Activated CD4-positive, alpha-beta T cell treated with anti-CD3 and anti-CD28 coated beads, Interleukin-2, amount 10 ng/mL, durations not matched to agents 7 days and 5 days (primary cell): ENCODE data around the gene PRKAB1. TPM values are rescaled to one million over a fixed set of nuclear protein-coding genes. Genes with fewer than 3 reads are reported as not detected.
"Not testable (repeated sequence)": the region's sequence is repeated elsewhere in the genome, so short reads cannot be mapped to it uniquely, and the experiment has no call there.

ENCODE experiments used
- CTCF ChIA-PET: fragments of 350-600 bp; sonication (Branson Sonifier 250); formaldehyde crosslinking; loops from one replicate; lab custom pipeline; 2021; ENCODE audit warnings: antibody characterized with exemption; lab: Charles Lee
- POLR2A ChIA-PET: fragments of 350-600 bp; sonication (Branson Sonifier 250); formaldehyde crosslinking; loops from one replicate; lab custom pipeline; 2021; ENCODE audit warnings: antibody characterized with exemption; lab: Charles Lee
- DNase-seq: peaks from one replicate; pipeline ENCODE4 v3.0.0-alpha.2; 2020
- H3K27ac Mint-ChIP-seq: one replicate; pipeline ENCODE4 v1.8.0; 2021; ENCODE audit warnings: mild to moderate bottlenecking, moderate library complexity, mixed read lengths
- H3K27me3 Mint-ChIP-seq: one replicate; pipeline ENCODE4 v1.8.0; 2021; ENCODE audit warnings: mixed read lengths
- H3K36me3 Mint-ChIP-seq: one replicate; pipeline ENCODE4 v1.8.0; 2021; ENCODE audit warnings: low read depth, mixed read lengths
- H3K4me1 Mint-ChIP-seq: one replicate; pipeline ENCODE4 v1.8.0; 2021; ENCODE audit warnings: mixed read lengths
- H3K4me3 Mint-ChIP-seq: one replicate; pipeline ENCODE4 v1.8.0; 2021; ENCODE audit warnings: mild to moderate bottlenecking, moderate library complexity, mixed read lengths
- H3K9me3 Mint-ChIP-seq: one replicate; pipeline ENCODE4 v1.8.0; 2021; ENCODE audit warnings: mixed read lengths
- total RNA-seq, 2 experiments: library from RNA; stranded (reverse); gene quantifications; one replicate each; pipeline ENCODE4 v1.2.3, GENCODE V29; 2021

PRKAB1 gene
- total RNA-seq, 2 experiments from 2014 or later = 30.7 to 37.2 TPM

- POLR2A ChIA-PET = no interaction called here
- CTCF ChIA-PET = interaction anchor here (0.8 to 1.4 kb wide), 3 partner anchors 8 to 197 kb away, joined by 3 to 5 read pairs (median 3); no protein-coding TSS in a partner anchor
- Mint-ChIP-seq H3K4me3 (no peak overlapping the region), H3K27me3 (no peaks in the 10 kb centered on the region), H3K36me3 (peaks cover 37% of the 10 kb centered on the region), H3K27ac (no peak overlapping the region), H3K4me1 (no peaks in the 10 kb centered on the region), H3K9me3 (no peaks in the 10 kb centered on the region)
- DNase-seq = no peak
Measured at GRCh38 chr12:119689935-119690500, 22.1 kb downstream of the PRKAB1 start.

- peaks cover 33% of the 10 kb centered on the region for H3K36me3 Mint-ChIP-seq
- no peaks in the 10 kb centered on the region for H3K27me3 Mint-ChIP-seq
- ChIA-PET POLR2A (no interaction called here), CTCF (no interaction called here)
- no peaks in the 10 kb centered on the region for H3K4me1 Mint-ChIP-seq
- DNase-seq = no peak
- H3K27ac Mint-ChIP-seq = no peak overlapping the region
- H3K9me3 Mint-ChIP-seq = no peaks in the 10 kb centered on the region
- H3K4me3 Mint-ChIP-seq = no peak overlapping the region
Measured at GRCh38 chr12:119691202-119691810, 23.4 kb downstream of the PRKAB1 start.

GRCh38 chr12:119692410-119692809 is 24.5 kb downstream of the PRKAB1 start:
- ChIA-PET POLR2A (no interaction called here), CTCF (no interaction called here)
- no peak overlapping the region for H3K4me3 Mint-ChIP-seq
- H3K27ac Mint-ChIP-seq = no peak overlapping the region
- DNase-seq = no peak
- H3K27me3 Mint-ChIP-seq = no peaks in the 10 kb centered on the region
- H3K4me1 Mint-ChIP-seq = no peaks in the 10 kb centered on the region
- H3K9me3 Mint-ChIP-seq = no peaks in the 10 kb centered on the region
- peaks cover 31% of the 10 kb centered on the region for H3K36me3 Mint-ChIP-seq

- Mint-ChIP-seq H3K4me1 (no peaks in the 10 kb centered on the region), H3K27ac (no peak overlapping the region), H3K9me3 (no peaks in the 10 kb centered on the region), H3K36me3 (peaks cover 32% of the 10 kb centered on the region), H3K27me3 (no peaks in the 10 kb centered on the region), H3K4me3 (no peak overlapping the region)
- no peak for DNase-seq
- ChIA-PET CTCF (no interaction called here), POLR2A (no interaction called here)
Measured at GRCh38 chr12:119692997-119693396, 25.1 kb downstream of the PRKAB1 start.

- POLR2A ChIA-PET = no interaction called here
- DNase-seq = no peak
- Mint-ChIP-seq H3K9me3 (no peaks in the 10 kb centered on the region), H3K36me3 (peaks cover 33% of the 10 kb centered on the region), H3K4me3 (no peak overlapping the region), H3K4me1 (no peaks in the 10 kb centered on the region), H3K27ac (no peak overlapping the region), H3K27me3 (no peaks in the 10 kb centered on the region)
- CTCF ChIA-PET = interaction anchor here (0.6 kb wide), 1 partner anchor 132 kb away, joined by 3 read pairs; no protein-coding TSS in a partner anchor
Measured at GRCh38 chr12:119693511-119693910, 25.6 kb downstream of the PRKAB1 start.

GRCh38 chr12:119694111-119694510 is 26.2 kb downstream of the PRKAB1 start:
- H3K4me1 Mint-ChIP-seq = no peaks in the 10 kb centered on the region
- H3K9me3 Mint-ChIP-seq = no peaks in the 10 kb centered on the region
- no peak overlapping the region for H3K4me3 Mint-ChIP-seq
- CTCF ChIA-PET = interaction anchor here (0.6 to 1.1 kb wide), 2 partner anchors 10 to 131 kb away, joined by 3 read pairs; no protein-coding TSS in a partner anchor
- no peak for DNase-seq
- no peak overlapping the region for H3K27ac Mint-ChIP-seq
- POLR2A ChIA-PET = no interaction called here
- H3K27me3 Mint-ChIP-seq = no peaks in the 10 kb centered on the region
- H3K36me3 Mint-ChIP-seq = peaks cover 30% of the 10 kb centered on the region

- no peaks in the 10 kb centered on the region for H3K9me3 Mint-ChIP-seq
- no peaks in the 10 kb centered on the region for H3K4me1 Mint-ChIP-seq
- H3K4me3 Mint-ChIP-seq = no peak overlapping the region
- POLR2A ChIA-PET = no interaction called here
- DNase-seq = no peak
- CTCF ChIA-PET = interaction anchor here (1.1 kb wide), 1 partner anchor 11 kb away, joined by 3 read pairs; no protein-coding TSS in a partner anchor
- peaks cover 30% of the 10 kb centered on the region for H3K36me3 Mint-ChIP-seq
- no peak overlapping the region for H3K27ac Mint-ChIP-seq
- H3K27me3 Mint-ChIP-seq = no peaks in the 10 kb centered on the region
Measured at GRCh38 chr12:119695034-119695433, 27.1 kb downstream of the PRKAB1 start.

GRCh38 chr12:119696943-119697342 is 29.0 kb downstream of the PRKAB1 start:
- POLR2A ChIA-PET = no interaction called here
- no peak for DNase-seq
- no peak overlapping the region for H3K27ac Mint-ChIP-seq
- H3K4me3 Mint-ChIP-seq = no peak overlapping the region
- H3K4me1 Mint-ChIP-seq = no peaks in the 10 kb centered on the region
- H3K36me3 Mint-ChIP-seq = peaks cover 33% of the 10 kb centered on the region
- H3K9me3 Mint-ChIP-seq = no peaks in the 10 kb centered on the region
- CTCF ChIA-PET = no interaction called here
- H3K27me3 Mint-ChIP-seq = no peaks in the 10 kb centered on the region

GRCh38 chr12:119699199-119699760 is 31.3 kb downstream of the PRKAB1 start:
- POLR2A ChIA-PET = no interaction called here

GRCh38 chr12:119700078-119700477 is 32.1 kb downstream of the PRKAB1 start:
- no peak overlapping the region for H3K4me3 Mint-ChIP-seq
- no peaks in the 10 kb centered on the region for H3K27me3 Mint-ChIP-seq
- DNase-seq = no peak
- no peak overlapping the region for H3K27ac Mint-ChIP-seq
- POLR2A ChIA-PET = no interaction called here
- CTCF ChIA-PET = no interaction called here
- peaks cover 37% of the 10 kb centered on the region for H3K36me3 Mint-ChIP-seq
- H3K4me1 Mint-ChIP-seq = no peaks in the 10 kb centered on the region
- no peaks in the 10 kb centered on the region for H3K9me3 Mint-ChIP-seq

More at GRCh38 chr12:119699199-119699760, 31.3 kb downstream of the PRKAB1 start:
- Mint-ChIP-seq H3K27ac (no peak overlapping the region), H3K4me3 (no peak overlapping the region), H3K9me3 (no peaks in the 10 kb centered on the region), H3K27me3 (no peaks in the 10 kb centered on the region), H3K36me3 (peaks cover 31% of the 10 kb centered on the region), H3K4me1 (no peaks in the 10 kb centered on the region)
- DNase-seq = no peak
- CTCF ChIA-PET = interaction anchor here (0.9 kb wide), 1 partner anchor 8 kb away, joined by 3 read pairs; no protein-coding TSS in a partner anchor

- no peaks in the 10 kb centered on the region for H3K27me3 Mint-ChIP-seq
- H3K27ac Mint-ChIP-seq = no peak overlapping the region
- ChIA-PET POLR2A (no interaction called here), CTCF (no interaction called here)
- H3K36me3 Mint-ChIP-seq = peaks cover 49% of the 10 kb centered on the region
- no peak overlapping the region for H3K4me3 Mint-ChIP-seq
- DNase-seq = no peak
- H3K9me3 Mint-ChIP-seq = peaks cover 2% of the 10 kb centered on the region
- no peaks in the 10 kb centered on the region for H3K4me1 Mint-ChIP-seq
Measured at GRCh38 chr12:119704065-119704747, 36.3 kb downstream of the PRKAB1 start.

- Mint-ChIP-seq H3K27me3 (no peaks in the 10 kb centered on the region), H3K36me3 (peaks cover 56% of the 10 kb centered on the region), H3K9me3 (peaks cover 2% of the 10 kb centered on the region), H3K4me1 (no peaks in the 10 kb centered on the region), H3K4me3 (no peak overlapping the region), H3K27ac (no peak overlapping the region)
- CTCF ChIA-PET = interaction anchor here (1.0 kb wide), 1 partner anchor 18 kb away, joined by 3 read pairs; no protein-coding TSS in a partner anchor
- POLR2A ChIA-PET = no interaction called here
- no peak for DNase-seq
Measured at GRCh38 chr12:119705182-119705581, 37.2 kb downstream of the PRKAB1 start.

GRCh38 chr12:119706427-119706826 is 38.5 kb downstream of the PRKAB1 start:
- H3K9me3 Mint-ChIP-seq, H3K27ac Mint-ChIP-seq, POLR2A ChIA-PET, H3K27me3 Mint-ChIP-seq, H3K4me1 Mint-ChIP-seq, H3K4me3 Mint-ChIP-seq, DNase-seq: not testable (repeated sequence)
- peaks cover 60% of the 10 kb centered on the region for H3K36me3 Mint-ChIP-seq
- CTCF ChIA-PET = interaction anchor here (0.6 to 1.0 kb wide), 2 partner anchors 17 to 593 kb away, joined by 3 read pairs; no protein-coding TSS in a partner anchor
